Measurements from ENCODE around the gene MAD1L1. TPM values are rescaled to one million over a fixed set of nuclear protein-coding genes. Genes with fewer than 3 reads are reported as not detected.
A peak's percentile ranks its signal among the peaks of the same experiment; 100 is the strongest.

Gene MAD1L1
- total RNA-seq, 1 donor from 2014 or later, result 48.4 TPM

DNA sequence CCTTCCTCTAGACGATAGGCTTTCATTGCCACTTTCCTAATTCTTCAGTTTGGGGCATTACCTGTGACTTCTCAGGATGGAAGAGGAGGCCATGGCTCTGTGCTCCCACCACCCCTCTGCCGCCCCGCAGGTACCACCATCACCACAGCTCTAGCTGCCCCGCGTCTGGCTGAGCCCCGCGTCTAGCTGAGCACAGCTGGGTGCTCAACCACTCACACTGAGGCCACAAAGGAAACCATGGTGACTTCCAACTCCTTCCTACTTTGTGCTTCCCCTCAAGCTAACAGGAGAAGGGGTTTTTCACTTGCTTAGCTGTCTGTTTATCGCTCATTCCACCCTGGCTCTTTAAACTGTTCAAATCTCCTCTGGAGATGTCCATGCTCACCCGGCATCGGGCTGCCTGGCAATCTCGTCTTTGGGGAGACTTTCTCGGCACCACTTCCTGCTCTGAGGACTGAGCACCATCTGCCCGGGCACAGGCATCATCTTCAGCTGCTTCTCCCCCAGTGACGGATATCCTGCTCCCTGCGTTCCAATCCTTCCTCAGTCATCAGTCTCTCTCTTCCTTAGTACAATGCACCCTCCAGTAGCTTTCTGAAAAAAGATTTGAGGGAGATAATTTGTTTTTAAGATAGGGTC, 59.4 kb downstream of the MAD1L1 start:
- H3K9me3 ChIP-seq, result no peaks in the 10 kb centered on the region
- peak overlapping the region; percentile 31 for H3K27ac ChIP-seq
- peaks cover 28% of the 10 kb centered on the region for H3K4me1 ChIP-seq
- no peaks in the 10 kb centered on the region for H3K27me3 ChIP-seq
- TF ChIP-seq, protein P1, sequence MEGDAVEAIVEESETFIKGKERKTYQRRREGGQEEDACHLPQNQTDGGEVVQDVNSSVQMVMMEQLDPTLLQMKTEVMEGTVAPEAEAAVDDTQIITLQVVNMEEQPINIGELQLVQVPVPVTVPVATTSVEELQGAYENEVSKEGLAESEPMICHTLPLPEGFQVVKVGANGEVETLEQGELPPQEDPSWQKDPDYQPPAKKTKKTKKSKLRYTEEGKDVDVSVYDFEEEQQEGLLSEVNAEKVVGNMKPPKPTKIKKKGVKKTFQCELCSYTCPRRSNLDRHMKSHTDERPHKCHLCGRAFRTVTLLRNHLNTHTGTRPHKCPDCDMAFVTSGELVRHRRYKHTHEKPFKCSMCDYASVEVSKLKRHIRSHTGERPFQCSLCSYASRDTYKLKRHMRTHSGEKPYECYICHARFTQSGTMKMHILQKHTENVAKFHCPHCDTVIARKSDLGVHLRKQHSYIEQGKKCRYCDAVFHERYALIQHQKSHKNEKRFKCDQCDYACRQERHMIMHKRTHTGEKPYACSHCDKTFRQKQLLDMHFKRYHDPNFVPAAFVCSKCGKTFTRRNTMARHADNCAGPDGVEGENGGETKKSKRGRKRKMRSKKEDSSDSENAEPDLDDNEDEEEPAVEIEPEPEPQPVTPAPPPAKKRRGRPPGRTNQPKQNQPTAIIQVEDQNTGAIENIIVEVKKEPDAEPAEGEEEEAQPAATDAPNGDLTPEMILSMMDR (IDR thresholded peaks at IDR 0.05), result no peak
- ATAC-seq, result no peak
- intact Hi-C loops (cut with DNase I), result no loop called here
- H3K4me3 ChIP-seq, result peak overlapping the region; percentile 12
- H3K36me3 ChIP-seq, result peaks cover 7% of the 10 kb centered on the region
- DNase-seq, result peak; percentile 53

DNA sequence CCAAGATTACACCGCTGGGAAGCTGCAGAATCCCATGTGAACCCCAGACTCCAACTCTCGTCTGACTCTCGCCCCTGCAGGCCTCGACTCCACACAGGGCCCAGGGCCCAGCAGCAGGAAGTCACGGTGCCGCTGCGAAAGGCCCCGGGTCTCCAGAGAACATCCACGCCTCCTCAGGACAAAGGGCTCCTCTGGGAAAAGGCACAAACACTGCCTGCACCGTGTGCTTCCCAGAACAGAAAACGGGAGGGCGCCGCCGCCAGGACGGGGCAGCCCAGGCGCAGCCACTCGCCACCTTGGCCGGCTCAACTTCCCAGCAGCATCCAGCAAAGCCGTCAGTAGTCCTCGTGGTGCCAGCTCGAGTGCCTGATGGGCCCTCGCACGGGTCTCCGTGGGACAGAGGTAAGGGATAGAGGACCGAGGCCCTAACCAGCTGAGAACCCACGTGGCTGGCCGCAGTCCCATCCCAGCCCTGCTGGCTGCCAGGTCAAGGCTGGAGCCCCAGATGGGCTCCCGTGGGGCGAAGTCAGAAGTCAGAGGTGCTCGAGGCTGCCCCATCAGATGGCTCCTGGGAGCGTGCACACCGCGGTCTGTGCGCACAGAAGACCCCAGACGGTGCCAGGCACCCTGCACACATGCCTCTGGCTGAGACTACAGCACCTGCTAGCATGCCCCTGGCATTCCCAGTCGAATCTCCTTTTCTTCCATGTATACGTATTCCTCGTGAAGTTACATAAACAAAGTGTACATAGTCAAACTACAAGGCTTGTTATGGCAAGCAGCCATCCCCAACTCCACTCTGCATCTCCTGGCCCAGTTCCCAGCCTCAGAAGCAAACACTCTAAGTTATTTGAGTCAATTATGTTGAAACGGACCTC, 60.2 kb downstream of the MAD1L1 start:
- peaks cover 28% of the 10 kb centered on the region for H3K4me1 ChIP-seq
- no peaks in the 10 kb centered on the region for H3K27me3 ChIP-seq
- peak overlapping the region; percentile 47 for H3K27ac ChIP-seq
- peaks cover 5% of the 10 kb centered on the region for H3K36me3 ChIP-seq
- ATAC-seq (peak; percentile 71), DNase-seq (peak; percentile 77)
- intact Hi-C loops (cut with DNase I), result no loop called here
- H3K4me3 ChIP-seq, result no peak overlapping the region
- no peaks in the 10 kb centered on the region for H3K9me3 ChIP-seq
- TF ChIP-seq, protein P1 (IDR thresholded peaks at IDR 0.05), result no peak

DNA sequence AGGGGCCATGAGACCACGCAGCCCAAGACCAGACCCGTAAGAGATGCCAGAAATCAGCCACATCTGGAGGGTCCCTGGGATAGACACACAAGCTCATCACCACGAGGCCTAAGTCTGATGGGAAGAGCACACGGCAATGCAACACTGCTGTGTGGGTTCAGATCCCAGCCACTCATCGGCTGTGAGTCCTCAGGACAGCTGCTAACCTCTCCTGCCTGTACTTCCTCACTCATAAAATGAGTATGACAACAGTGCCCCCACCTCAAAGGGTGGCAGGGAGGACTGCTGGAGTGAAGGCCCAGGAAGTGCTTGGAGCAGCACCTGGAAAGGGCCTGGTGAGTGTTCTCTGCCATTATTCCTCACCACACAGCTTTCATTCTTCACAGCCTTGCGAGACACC, 60.9 kb downstream of the MAD1L1 start:
- peaks cover 28% of the 10 kb centered on the region for H3K4me1 ChIP-seq
- no peak for ATAC-seq
- H3K27ac ChIP-seq, result no peak overlapping the region
- intact Hi-C loops (cut with DNase I), result no loop called here
- H3K9me3 ChIP-seq, result no peaks in the 10 kb centered on the region
- H3K27me3 ChIP-seq, result no peaks in the 10 kb centered on the region
- TF ChIP-seq, protein P1 (IDR thresholded peaks at IDR 0.05), result no peak
- no peaks in the 10 kb centered on the region for H3K36me3 ChIP-seq
- H3K4me3 ChIP-seq, result no peak overlapping the region
- no peak for DNase-seq

DNA sequence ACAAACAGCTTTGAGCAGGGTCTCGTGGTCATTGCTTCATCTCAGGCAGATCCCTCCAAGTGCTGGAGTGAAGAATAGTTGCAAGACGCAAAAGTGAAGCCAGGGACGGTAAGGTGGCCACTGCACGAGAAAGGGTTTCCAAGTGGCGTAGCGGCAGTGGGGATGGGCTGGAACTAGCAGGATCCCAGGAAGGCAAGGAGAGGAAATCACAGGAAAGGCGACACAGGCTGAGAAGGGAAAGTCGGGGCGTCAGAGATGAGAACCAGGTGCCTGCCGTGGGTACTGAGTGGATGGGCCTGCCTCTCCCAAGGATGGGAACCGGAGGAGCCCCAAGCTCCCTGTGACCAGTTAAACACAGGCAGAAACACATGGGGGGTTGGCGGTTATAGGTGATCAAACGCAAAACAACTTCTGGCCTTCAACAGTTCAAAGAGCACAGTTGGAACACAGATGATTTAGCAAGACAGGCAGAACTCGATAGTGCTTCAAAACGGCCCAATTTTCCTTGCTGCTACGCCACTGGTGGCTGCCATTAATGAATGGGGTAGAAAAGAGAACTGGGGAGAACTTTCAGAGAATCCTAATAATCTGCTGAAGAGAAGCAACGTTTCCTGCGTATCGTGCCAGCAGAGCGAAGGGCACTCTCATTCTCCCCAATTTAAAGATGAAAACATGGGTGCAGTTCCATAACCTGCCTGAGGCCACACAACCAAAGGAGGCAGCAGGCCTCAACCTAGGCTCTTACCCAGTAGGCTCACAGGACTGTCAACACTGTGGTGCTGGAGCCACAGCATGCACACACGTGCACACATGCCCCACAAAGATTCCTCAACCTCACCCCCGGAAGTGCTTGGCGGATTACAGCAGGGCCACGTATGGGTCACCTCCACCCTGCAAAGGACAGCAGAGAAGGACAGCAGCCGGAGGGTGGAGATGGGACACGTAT, 61.9 kb downstream of the MAD1L1 start:
- Histone ChIP-seq H3K9me3 (no peaks in the 10 kb centered on the region), H3K27me3 (no peaks in the 10 kb centered on the region), H3K27ac (no peak overlapping the region), H3K4me3 (no peak overlapping the region), H3K4me1 (peaks cover 24% of the 10 kb centered on the region), H3K36me3 (no peaks in the 10 kb centered on the region)
- peak; percentile 49 for DNase-seq
- intact Hi-C loops (cut with DNase I), result no loop called here
- TF ChIP-seq, protein P1 (IDR thresholded peaks at IDR 0.05), result no peak
- no peak for ATAC-seq

DNA sequence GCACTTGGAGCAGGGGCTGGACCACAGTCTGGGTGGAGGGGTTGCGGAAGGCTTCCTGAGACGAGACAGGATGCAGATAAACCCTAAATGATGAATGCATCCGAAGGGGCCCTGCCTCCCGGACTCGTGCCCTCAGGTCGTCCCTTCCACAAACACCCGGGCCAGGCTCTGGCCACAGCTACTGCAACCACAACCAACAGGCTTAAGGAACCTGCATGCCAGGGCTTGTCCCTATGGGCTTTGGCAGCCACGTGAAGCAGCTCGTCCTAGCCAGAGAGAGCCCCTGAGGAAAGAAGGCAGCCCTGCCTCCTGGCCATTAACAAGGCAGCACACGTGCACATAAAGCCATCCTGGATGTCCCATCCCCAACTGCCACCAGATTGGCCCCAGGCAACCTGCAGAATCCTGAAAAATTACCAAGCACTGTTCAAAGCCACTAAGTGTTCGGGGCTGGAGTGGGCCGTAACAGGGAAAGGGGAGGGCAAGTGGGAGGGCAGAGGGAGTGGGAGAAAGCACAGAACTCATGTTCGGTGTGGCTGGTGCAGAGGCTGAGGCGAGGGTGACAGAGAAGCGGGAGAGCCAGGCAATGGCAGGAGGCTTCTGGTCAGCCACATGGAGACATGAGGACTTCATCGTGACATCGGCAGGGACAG, 62.7 kb downstream of the MAD1L1 start:
- Histone ChIP-seq H3K9me3 (no peaks in the 10 kb centered on the region), H3K36me3 (no peaks in the 10 kb centered on the region), H3K4me3 (no peak overlapping the region), H3K27ac (no peak overlapping the region), H3K4me1 (peaks cover 16% of the 10 kb centered on the region), H3K27me3 (no peaks in the 10 kb centered on the region)
- ATAC-seq (no peak), DNase-seq (peak; percentile 58)
- intact Hi-C loops (cut with DNase I), result no loop called here
- TF ChIP-seq, protein P1 (IDR thresholded peaks at IDR 0.05), result no peak

All from upper lobe of right lung (tissue), 1 donor.